Sigmoid colon (tissue), 4 donors: ENCODE results near the gene PHB1.

Experiments
- EP300 ChIP-seq, 4 donors: sonication (generic); formaldehyde crosslinking; IDR thresholded peaks; one replicate each; pipeline ENCODE4 v1.6.1; 2017; ENCODE audit warnings: antibody characterized with exemption in 4 of 4
- TF ChIP-seq, protein P1 (sequence below), 4 experiments: fragments of 450-650 bp in 3 of 4; fragments of 200-600 bp in 1 of 4; IDR thresholded peaks; one replicate each; pipeline ENCODE4 v1.5.1; 2016 to 2019; ENCODE audit warnings: antibody characterized with exemption in 4 of 4, mild to moderate bottlenecking in 3 of 4, moderate library complexity in 2 of 4

- TF ChIP-seq, protein P1, sequence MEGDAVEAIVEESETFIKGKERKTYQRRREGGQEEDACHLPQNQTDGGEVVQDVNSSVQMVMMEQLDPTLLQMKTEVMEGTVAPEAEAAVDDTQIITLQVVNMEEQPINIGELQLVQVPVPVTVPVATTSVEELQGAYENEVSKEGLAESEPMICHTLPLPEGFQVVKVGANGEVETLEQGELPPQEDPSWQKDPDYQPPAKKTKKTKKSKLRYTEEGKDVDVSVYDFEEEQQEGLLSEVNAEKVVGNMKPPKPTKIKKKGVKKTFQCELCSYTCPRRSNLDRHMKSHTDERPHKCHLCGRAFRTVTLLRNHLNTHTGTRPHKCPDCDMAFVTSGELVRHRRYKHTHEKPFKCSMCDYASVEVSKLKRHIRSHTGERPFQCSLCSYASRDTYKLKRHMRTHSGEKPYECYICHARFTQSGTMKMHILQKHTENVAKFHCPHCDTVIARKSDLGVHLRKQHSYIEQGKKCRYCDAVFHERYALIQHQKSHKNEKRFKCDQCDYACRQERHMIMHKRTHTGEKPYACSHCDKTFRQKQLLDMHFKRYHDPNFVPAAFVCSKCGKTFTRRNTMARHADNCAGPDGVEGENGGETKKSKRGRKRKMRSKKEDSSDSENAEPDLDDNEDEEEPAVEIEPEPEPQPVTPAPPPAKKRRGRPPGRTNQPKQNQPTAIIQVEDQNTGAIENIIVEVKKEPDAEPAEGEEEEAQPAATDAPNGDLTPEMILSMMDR (IDR thresholded peaks at IDR 0.05): no peak
- TF ChIP-seq EP300 (IDR thresholded peaks at IDR 0.05): no peak
Observed at GRCh38 chr17:49425004-49425286, 10.3 kb upstream of the PHB1 start.
